Measurements from ENCODE around the gene BCAR1.

- TF ChIP-seq EZH2 (IDR thresholded peaks at IDR 0.05), result no peak
- no peak for TF ChIP-seq POLR2AphosphoS5 (IDR thresholded peaks at IDR 0.05; ENCODE audit: borderline replicate concordance, low read depth, low read length)
Observed at GRCh38 chr16:75251280-75252048, at the start of gene BCAR1.
